Stimulated activated CD4-positive, alpha-beta T cell treated with anti-CD3 and anti-CD28 coated beads, TNF-alpha, amount 100 ng/mL, for 1 hour (primary cell): ENCODE measurements around the gene SKOR2.
"Not testable (repeated sequence)": the region's sequence is repeated elsewhere in the genome, so short reads cannot be mapped to it uniquely, and the experiment has no call there.

Experiments used
- DNase-seq, 3 donors: peaks; one replicate each; pipeline ENCODE4 v3.0.0-alpha.2; 2020; ENCODE audit warnings: low read depth in 3 of 3, low spot score in 1 of 3

SKOR2 gene

DNA sequence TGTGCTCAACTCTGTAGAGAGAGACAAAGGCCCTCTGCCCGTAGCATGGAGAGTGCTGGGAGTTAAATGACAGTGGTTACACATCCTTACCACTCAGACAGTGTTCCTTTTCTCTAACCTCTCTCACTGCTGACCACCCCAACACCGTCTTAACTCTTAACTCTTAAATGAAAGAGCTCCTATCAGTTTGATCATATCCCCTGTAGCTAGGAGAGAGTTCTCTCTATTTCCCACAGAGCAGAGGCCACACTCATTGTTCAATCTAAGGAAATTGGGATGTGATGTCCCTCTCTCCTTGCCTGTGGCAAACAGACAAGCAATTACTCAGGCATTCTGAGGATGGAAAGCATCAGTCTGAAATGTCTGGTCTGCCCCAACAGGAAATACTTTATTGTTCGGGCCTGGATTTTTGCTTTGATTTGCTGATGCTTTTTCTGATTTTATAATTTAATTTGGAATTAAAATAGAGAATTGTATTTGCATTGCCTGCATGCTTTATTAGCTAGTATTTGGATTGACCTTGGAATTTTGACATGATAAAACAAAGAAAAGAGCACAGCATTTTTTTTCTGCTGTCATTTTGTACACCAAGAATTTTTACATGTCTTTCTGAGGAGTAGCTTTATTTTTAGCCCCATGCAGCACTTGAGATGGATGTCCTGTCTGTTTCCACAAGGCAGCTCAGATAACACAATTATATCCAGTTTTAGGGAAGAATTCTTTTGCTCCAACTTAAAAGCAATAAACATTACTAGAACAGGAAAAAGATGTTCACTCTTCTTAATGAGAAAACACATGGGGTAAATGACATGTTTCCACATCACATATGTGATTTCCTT, 47.6 kb downstream of the SKOR2 start:
- DNase-seq: no peak

DNA sequence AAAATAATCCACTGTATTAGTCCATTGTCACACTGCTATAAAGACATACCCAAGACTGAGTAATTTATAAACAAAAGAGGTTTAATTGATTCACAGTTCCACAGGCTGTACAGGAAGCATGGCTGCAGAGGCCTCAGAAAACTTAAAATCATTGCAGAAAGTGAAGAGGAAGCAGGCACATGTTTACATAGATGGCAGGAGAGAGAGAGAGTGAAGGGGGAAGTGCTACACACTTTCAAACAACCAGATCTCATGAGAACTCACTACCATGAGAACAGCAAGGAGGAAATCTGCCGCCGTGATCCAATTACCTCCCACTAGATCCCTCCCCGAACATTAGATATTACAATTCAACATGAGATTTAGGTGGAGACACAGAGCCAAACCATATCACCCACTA, 55.5 kb downstream of the SKOR2 start:
- not testable (repeated sequence) for DNase-seq

GRCh38 chr18:47191961-47192360, 59.5 kb downstream of the SKOR2 start:
- no peak for DNase-seq

GRCh38 chr18:47187721-47188120, 63.7 kb downstream of the SKOR2 start:
- no peak for DNase-seq

- no peak for DNase-seq
Measured at GRCh38 chr18:47184419-47185050, 66.9 kb downstream of the SKOR2 start.

GRCh38 chr18:47182156-47182555, 69.3 kb downstream of the SKOR2 start:
- DNase-seq: not testable (repeated sequence)

- DNase-seq: no peak
Measured at GRCh38 chr18:47180765-47181164, 70.7 kb downstream of the SKOR2 start.

- DNase-seq: no peak
Measured at GRCh38 chr18:47179520-47179919, 71.9 kb downstream of the SKOR2 start.

DNA sequence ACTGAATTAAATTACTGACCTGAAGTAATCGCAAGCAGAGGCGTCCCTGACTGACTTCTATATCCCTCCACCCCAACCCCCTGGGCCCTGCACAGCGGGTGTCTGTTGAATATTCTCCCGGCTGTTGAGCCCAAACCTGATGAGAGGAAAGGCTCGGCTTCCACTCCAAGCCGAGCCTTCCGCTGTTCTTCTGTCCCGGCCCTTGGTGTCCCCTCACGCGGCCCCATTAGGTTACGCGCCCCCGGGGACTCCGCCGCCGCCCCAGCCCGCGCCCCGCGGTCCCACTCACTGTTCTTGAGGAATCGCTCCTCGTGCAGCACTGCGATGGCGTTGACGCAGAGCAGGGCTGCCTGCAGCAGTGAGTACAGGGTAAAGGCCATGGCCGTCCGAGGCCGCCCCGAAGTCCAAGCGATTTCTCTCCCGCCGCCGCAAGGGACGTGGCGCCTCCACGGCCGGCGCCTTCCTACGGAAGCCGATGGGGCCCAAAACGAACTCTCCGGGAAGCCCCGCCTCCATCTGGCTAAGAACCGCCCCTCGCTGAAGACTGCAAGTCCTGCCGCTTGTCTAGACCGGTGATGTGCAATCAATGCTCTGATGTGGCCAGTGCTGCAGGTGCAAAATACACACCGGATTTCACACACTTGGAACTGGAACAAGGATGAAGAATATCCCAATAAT, 75.4 kb downstream of the SKOR2 start, which contains the start of gene IER3IP1:
TSS of gene IER3IP1 (minus strand) at position 467 of the 678 bp plus-strand sequence. CDS start at position 380, 87 bp downstream.
- peak; percentile 68 to 86 (median 75) for DNase-seq

DNA sequence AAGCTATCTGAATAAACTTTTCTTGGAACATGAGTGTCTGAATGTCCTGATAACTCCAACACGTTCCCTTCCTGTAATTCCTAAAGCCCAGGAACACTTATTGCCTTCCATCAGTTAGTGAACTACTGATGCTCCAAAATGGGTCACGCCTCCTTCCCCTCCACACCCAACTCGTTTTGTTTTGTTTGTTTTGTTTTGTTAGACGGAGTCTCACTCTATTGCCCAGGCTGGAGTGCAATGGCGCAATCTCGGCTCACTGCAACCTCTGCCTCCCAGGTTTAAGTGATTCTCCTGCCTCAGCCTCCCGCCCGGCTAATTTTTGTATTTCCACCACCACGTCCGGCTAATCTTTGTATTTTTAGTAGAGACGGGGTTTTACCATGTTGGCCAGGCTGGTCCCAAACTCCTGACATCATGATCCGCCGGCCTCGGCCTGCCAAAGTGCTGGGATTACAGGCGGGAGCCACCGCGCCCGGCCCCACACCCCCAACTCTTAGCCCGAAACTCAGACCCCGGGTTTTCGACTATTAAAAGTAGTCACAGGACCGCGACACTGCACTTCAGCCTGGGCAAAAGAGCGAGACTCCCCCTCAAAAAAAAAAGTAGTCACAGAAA, 76.1 kb downstream of the SKOR2 start:
- DNase-seq: no peak

- no peak for DNase-seq
Measured at GRCh38 chr18:47174545-47175116, 76.8 kb downstream of the SKOR2 start.

GRCh38 chr18:47172476-47172875, 79.0 kb downstream of the SKOR2 start:
- no peak for DNase-seq

GRCh38 chr18:47168913-47169312, 82.5 kb downstream of the SKOR2 start:
- DNase-seq: no peak

DNA sequence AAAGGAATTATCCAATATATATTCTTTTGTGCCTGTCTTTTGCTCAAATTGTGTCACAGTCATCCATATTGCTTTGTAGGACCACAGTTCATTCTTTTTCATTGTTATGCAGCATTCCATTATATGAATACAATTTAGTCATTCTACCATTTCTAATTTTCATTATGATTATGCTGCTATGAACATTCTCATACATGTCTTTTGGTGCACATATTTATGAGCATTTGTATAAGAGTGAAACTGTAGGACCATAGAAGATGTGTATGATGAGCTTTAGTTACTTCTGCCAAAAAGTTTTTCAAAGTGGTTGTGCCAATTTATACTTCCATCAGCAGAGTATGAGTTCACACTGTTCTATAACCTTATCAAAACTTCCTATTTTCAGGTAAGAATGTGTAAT, 83.0 kb downstream of the SKOR2 start:
- no peak for DNase-seq

DNA sequence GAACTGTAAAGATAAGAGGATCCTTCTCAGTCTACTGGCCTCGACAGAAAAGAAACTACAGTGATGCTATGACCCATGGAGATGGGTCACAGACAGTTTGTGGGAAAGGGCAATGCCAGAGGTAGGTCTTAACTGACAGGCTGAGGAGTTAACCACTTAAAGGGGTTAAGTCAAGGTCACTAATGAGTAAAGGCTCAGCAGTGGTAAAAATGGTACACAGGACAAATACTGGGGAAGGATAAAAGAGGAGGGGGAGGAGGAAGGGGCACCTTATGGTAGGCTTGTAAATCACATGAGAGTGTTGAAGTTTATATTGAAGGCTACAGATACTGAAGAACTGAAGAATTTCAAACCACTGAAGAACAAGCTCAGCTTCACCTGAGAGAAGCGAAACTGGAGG, 85.2 kb downstream of the SKOR2 start:
- no peak for DNase-seq

DNA sequence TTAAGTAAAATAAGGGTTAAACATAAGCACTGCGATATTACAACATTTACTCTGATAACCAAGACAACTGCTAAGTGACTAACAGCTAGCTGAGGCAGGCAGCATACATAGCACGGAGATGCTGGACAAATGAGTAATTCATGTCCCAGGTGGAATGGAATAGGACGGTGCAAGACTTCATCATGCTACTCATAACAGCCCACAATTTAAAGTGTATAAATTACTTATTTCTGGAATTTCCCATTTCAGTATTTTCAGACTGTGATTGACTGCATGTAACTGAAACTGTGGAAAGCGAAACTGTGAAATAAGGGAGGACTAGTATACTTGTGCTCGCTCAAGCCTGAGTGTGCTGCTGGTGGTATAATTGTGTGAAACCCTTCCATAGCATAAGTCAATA, 88.2 kb downstream of the SKOR2 start:
- no peak for DNase-seq

- DNase-seq: no peak
Measured at GRCh38 chr18:47160256-47160655, 91.2 kb downstream of the SKOR2 start.

DNA sequence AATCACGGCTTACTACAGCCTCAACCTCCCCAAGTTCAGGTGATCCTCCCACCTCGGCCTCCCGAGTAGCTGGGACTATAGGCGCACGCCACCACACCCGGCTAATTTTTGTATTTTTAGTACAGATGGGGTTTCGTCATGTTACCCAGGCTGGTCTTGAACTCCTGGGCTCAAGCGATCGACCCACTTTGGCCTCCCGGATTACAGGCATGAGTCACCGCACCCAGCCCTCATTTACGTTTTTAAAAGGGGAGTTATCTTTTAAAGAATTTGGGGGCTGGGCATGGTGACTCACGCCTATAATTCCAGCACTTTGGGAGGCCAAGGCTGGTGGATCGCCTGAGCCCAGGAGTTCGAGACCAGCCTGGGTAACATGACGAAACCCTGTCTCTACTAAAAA, 93.1 kb downstream of the SKOR2 start:
- DNase-seq: not testable (repeated sequence)
